B cell (primary cell): ENCODE measurements around the gene ADD3.

Experiments
- EZH2 ChIP-seq: IDR thresholded peaks from 2 replicates; pipeline ENCODE4 v1.6.1; 2012; ENCODE audit warnings: borderline replicate concordance, low read depth, mild to moderate bottlenecking, moderate library complexity, low read length; ENCODE audit not compliant: insufficient read depth, poor library complexity, severe bottlenecking
- TF ChIP-seq, protein P1 (sequence below): fragments of 200-600 bp; IDR thresholded peaks from one replicate; pipeline ENCODE4 v1.8.0; 2022; ENCODE audit warnings: antibody characterized with exemption, mild to moderate bottlenecking

DNA sequence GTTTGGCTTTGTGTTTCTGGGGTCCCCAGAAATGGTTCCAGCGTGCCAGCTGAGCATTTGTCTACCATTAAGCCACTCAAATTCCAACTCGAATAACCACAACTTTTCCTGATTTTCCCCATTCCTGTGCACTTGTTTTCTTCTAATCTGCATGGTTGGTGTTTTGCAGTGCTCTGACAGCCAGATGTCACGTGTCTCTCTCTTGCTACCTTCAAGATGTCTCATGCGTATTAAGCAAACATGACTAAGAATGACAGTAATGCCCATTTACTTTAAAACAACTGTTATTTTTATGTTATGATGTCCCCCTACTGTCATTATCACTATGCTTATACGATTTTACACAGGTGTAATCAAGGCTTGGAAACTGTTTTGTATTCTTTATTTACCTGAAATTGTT, 164.4 kb downstream of the ADD3 start:
- TF ChIP-seq, protein P1, sequence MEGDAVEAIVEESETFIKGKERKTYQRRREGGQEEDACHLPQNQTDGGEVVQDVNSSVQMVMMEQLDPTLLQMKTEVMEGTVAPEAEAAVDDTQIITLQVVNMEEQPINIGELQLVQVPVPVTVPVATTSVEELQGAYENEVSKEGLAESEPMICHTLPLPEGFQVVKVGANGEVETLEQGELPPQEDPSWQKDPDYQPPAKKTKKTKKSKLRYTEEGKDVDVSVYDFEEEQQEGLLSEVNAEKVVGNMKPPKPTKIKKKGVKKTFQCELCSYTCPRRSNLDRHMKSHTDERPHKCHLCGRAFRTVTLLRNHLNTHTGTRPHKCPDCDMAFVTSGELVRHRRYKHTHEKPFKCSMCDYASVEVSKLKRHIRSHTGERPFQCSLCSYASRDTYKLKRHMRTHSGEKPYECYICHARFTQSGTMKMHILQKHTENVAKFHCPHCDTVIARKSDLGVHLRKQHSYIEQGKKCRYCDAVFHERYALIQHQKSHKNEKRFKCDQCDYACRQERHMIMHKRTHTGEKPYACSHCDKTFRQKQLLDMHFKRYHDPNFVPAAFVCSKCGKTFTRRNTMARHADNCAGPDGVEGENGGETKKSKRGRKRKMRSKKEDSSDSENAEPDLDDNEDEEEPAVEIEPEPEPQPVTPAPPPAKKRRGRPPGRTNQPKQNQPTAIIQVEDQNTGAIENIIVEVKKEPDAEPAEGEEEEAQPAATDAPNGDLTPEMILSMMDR: no peak
- TF ChIP-seq EZH2: no peak
